Mesendoderm (in vitro differentiated cells): ENCODE data around the gene CFAP99.

Experiments
- DNase-seq: peaks from one replicate; pipeline ENCODE4 v3.0.0; 2013
- H2AK5ac ChIP-seq: 2 replicates; pipeline ENCODE4 v1.6.1; 2013; ENCODE audit warnings: low read length, inconsistent platforms
- H2BK120ac ChIP-seq: 2 replicates; pipeline ENCODE4 v1.6.1; 2013; ENCODE audit warnings: low read depth, mild to moderate bottlenecking, low read length, moderate library complexity, mixed read lengths
- H2BK15ac ChIP-seq: replicated peaks from 2 replicates; pipeline ENCODE4 v1.6.1; 2013; ENCODE audit warnings: low read depth, mild to moderate bottlenecking, moderate library complexity
- H2BK5ac ChIP-seq: 2 replicates; pipeline ENCODE4 v1.6.1; 2013; ENCODE audit warnings: low read length, inconsistent platforms
- H3K18ac ChIP-seq: 2 replicates; pipeline ENCODE4 v1.6.1; 2013; ENCODE audit warnings: mild to moderate bottlenecking, low read length, mixed read lengths
- H3K23ac ChIP-seq: one replicate; pipeline ENCODE4 v1.6.1; 2013; ENCODE audit warnings: low read length
- H3K27ac ChIP-seq: 2 replicates; pipeline ENCODE4 v1.5.1; 2013; ENCODE audit warnings: low read depth, mild to moderate bottlenecking, inconsistent platforms, low read length, moderate library complexity
- H3K27me3 ChIP-seq: 2 replicates; pipeline ENCODE4 v1.6.1; 2013; ENCODE audit warnings: low read length, control low read depth, mild to moderate bottlenecking, inconsistent platforms; ENCODE audit not compliant: insufficient read depth, poor library complexity
- H3K36me3 ChIP-seq: 2 replicates; pipeline ENCODE4 v1.6.1; 2013; ENCODE audit warnings: low read length, inconsistent platforms; ENCODE audit not compliant: control insufficient read depth, insufficient read depth
- H3K4ac ChIP-seq: one replicate; pipeline ENCODE4 v1.6.1; 2013; ENCODE audit warnings: low read depth, mild to moderate bottlenecking, low read length, moderate library complexity
- H3K4me1 ChIP-seq: 2 replicates; pipeline ENCODE4 v1.6.1; 2013; ENCODE audit warnings: low read depth, low read length, inconsistent platforms; ENCODE audit not compliant: control insufficient read depth
- H3K4me2 ChIP-seq: 2 replicates; pipeline ENCODE4 v1.6.1; 2013; ENCODE audit warnings: low read length
- H3K4me3 ChIP-seq: 2 replicates; pipeline ENCODE4 v1.5.1; 2013; ENCODE audit warnings: mild to moderate bottlenecking, low read length
- H3K56ac ChIP-seq: one replicate; pipeline ENCODE4 v1.6.1; 2013; ENCODE audit warnings: low read length
- H3K79me1 ChIP-seq: 2 replicates; pipeline ENCODE4 v1.6.1; 2013; ENCODE audit warnings: low read length, inconsistent platforms
- H3K79me2 ChIP-seq: 2 replicates; pipeline ENCODE4 v1.6.1; 2013; ENCODE audit warnings: mild to moderate bottlenecking, low read length; ENCODE audit not compliant: control insufficient read depth, insufficient read depth
- H3K9ac ChIP-seq: 2 replicates; pipeline ENCODE4 v1.6.1; 2013; ENCODE audit warnings: low read length, inconsistent platforms
- H4K5ac ChIP-seq: one replicate; pipeline ENCODE4 v1.6.1; 2013; ENCODE audit warnings: low read length
- H4K8ac ChIP-seq: one replicate; pipeline ENCODE4 v1.6.1; 2013; ENCODE audit warnings: low read depth, mild to moderate bottlenecking, control low read depth, low read length, moderate library complexity
- WGBS: extraction: QIAGEN DNeasy Blood & Tissue Kit; methylation state at CpG from one replicate; pipeline ENCODE4 v1.1.7; 2013; ENCODE audit warnings: low lambda C conversion rate, missing lambda C conversion rate; ENCODE audit not compliant: insufficient coverage; ENCODE audit errors: extremely low coverage; 5-methylcytosine and 5-hydroxymethylcytosine counted together

The CFAP99 gene

DNA sequence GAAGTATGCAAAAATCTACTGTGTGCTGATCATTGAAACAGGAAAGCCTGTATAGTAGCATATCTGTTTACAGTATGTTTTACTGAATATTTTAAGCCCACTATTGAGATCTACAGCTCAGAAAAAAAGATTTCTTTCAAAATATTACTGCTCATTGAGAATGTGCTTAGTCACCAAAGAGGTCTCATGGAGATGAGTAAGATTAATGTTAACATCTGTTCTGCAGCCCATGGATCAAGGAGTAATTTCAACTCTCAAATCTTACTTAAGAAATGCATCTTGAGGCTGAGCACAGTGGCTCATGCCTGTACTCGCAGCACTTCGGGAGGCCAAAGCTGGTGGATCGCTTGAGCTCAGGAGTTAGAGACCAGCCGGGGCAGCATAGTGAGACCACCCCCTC is 53.4 kb downstream of the CFAP99 start:
- no peak overlapping the region for H4K5ac ChIP-seq
- WGBS: no CpG with 5 or more reads among the region's 4 CpGs
- no peaks in the 10 kb centered on the region for H3K4me1 ChIP-seq
- no peak overlapping the region for H3K23ac ChIP-seq
- no peak overlapping the region for H2BK120ac ChIP-seq
- no peak for DNase-seq
- no peak overlapping the region for H2BK15ac ChIP-seq
- no peak overlapping the region for H3K18ac ChIP-seq
- no peak overlapping the region for H3K4ac ChIP-seq
- no peak overlapping the region for H4K8ac ChIP-seq
- H2AK5ac ChIP-seq: no peak overlapping the region
- no peaks in the 10 kb centered on the region for H3K79me1 ChIP-seq
- H3K36me3 ChIP-seq: peaks cover 3% of the 10 kb centered on the region
- H3K4me3 ChIP-seq: no peak overlapping the region
- H3K4me2 ChIP-seq: no peak overlapping the region
- no peaks in the 10 kb centered on the region for H3K27me3 ChIP-seq
- H3K9ac ChIP-seq: no peak overlapping the region
- H3K56ac ChIP-seq: no peak overlapping the region
- H2BK5ac ChIP-seq: no peak overlapping the region
- H3K79me2 ChIP-seq: peaks cover 84% of the 10 kb centered on the region
- H3K27ac ChIP-seq: no peak overlapping the region

DNA sequence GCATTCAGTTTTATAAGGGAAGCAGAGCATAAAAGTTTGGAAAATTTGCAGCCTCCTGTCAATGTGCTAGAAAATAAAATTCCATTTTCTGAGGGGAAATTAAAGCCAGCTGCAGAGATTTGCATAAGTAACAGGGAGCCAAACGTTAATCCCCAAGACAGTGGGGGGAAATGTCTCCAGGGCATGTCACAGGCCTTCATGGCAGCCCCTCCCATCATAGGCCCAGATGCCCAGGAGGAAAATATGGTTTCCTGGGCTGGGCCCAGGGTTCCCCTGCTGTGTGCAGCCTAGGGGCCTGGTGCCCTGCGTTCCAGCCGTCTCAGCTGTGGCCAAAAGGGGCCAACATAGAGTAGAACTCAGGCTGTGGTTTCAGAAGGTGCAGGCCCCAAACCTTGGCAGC is 59.5 kb downstream of the CFAP99 start:
- no peak overlapping the region for H2BK15ac ChIP-seq
- no peak overlapping the region for H3K56ac ChIP-seq
- H3K4ac ChIP-seq: no peak overlapping the region
- no peaks in the 10 kb centered on the region for H3K27me3 ChIP-seq
- no peak overlapping the region for H2AK5ac ChIP-seq
- no peak overlapping the region for H4K5ac ChIP-seq
- peaks cover 10% of the 10 kb centered on the region for H3K4me1 ChIP-seq
- no peak overlapping the region for H2BK5ac ChIP-seq
- WGBS: no CpG with 5 or more reads among the region's 3 CpGs
- no peak overlapping the region for H3K18ac ChIP-seq
- H3K79me1 ChIP-seq: peaks cover 6% of the 10 kb centered on the region
- no peak overlapping the region for H3K9ac ChIP-seq
- no peak for DNase-seq
- H2BK120ac ChIP-seq: no peak overlapping the region
- no peak overlapping the region for H3K4me3 ChIP-seq
- no peak overlapping the region for H4K8ac ChIP-seq
- H3K79me2 ChIP-seq: peaks cover 97% of the 10 kb centered on the region
- H3K4me2 ChIP-seq: no peak overlapping the region
- no peak overlapping the region for H3K27ac ChIP-seq
- no peak overlapping the region for H3K23ac ChIP-seq
- H3K36me3 ChIP-seq: no peaks in the 10 kb centered on the region

DNA sequence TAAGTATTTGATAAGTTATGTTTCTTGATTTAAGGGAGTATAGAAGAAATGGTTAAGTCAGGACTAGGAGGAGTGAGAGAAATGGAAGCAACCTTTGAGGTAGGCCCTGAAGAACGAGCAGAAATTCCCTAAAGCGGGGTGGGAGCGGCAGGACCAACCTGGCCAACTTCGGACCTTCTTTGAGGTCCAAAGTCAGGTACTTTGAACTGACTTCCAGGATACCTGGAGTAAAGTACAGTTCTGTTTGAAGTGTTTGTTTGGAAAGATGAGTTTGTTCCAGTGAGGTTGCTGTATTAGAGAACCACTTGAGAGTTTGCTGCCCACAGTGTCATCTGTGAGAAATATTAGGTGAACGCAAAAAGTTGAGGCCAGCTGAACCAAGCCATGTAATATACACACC is 61.9 kb downstream of the CFAP99 start:
- peaks cover 16% of the 10 kb centered on the region for H3K4me1 ChIP-seq
- H4K8ac ChIP-seq: no peak overlapping the region
- WGBS: no CpG with 5 or more reads among the region's 5 CpGs
- H3K18ac ChIP-seq: no peak overlapping the region
- H3K4ac ChIP-seq: no peak overlapping the region
- no peak overlapping the region for H3K9ac ChIP-seq
- no peak overlapping the region for H3K56ac ChIP-seq
- no peak overlapping the region for H3K27ac ChIP-seq
- no peak overlapping the region for H2BK5ac ChIP-seq
- H4K5ac ChIP-seq: no peak overlapping the region
- no peak for DNase-seq
- H3K79me1 ChIP-seq: peaks cover 12% of the 10 kb centered on the region
- H3K79me2 ChIP-seq: peaks cover 97% of the 10 kb centered on the region
- H3K36me3 ChIP-seq: no peaks in the 10 kb centered on the region
- H2BK120ac ChIP-seq: no peak overlapping the region
- no peak overlapping the region for H3K23ac ChIP-seq
- no peak overlapping the region for H2AK5ac ChIP-seq
- H3K4me2 ChIP-seq: no peak overlapping the region
- no peak overlapping the region for H3K4me3 ChIP-seq
- H3K27me3 ChIP-seq: no peaks in the 10 kb centered on the region
- no peak overlapping the region for H2BK15ac ChIP-seq

DNA sequence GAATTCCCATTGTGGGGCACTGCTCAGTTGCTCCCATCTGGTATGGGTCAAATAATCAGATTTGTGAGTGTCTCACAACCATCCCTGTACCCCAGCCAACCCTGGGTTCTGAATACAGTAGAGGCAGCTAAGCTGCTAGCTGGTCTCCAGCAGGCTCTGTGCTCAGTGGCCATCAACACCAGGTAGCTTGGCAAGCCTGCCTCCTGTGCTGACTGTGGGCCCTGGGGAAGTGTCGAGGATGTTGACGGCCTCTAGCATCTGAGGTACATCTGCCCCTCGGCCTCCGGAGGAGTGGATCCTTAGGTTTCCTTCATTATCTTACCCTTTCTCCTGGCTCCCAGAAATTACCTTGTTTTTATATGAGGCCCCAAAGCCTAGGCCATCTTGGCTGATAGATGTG is 63.4 kb downstream of the CFAP99 start:
- H3K36me3 ChIP-seq: no peaks in the 10 kb centered on the region
- no peak overlapping the region for H3K18ac ChIP-seq
- no peak overlapping the region for H4K5ac ChIP-seq
- no peak overlapping the region for H3K56ac ChIP-seq
- H3K79me2 ChIP-seq: peaks cover 97% of the 10 kb centered on the region
- no peak overlapping the region for H3K27ac ChIP-seq
- no peak overlapping the region for H2BK15ac ChIP-seq
- H3K9ac ChIP-seq: no peak overlapping the region
- H3K4ac ChIP-seq: no peak overlapping the region
- H2AK5ac ChIP-seq: no peak overlapping the region
- H3K27me3 ChIP-seq: no peaks in the 10 kb centered on the region
- no peak overlapping the region for H2BK120ac ChIP-seq
- H3K4me1 ChIP-seq: peaks cover 16% of the 10 kb centered on the region
- no peak overlapping the region for H2BK5ac ChIP-seq
- peaks cover 17% of the 10 kb centered on the region for H3K79me1 ChIP-seq
- no peak overlapping the region for H4K8ac ChIP-seq
- H3K4me2 ChIP-seq: no peak overlapping the region
- no peak overlapping the region for H3K4me3 ChIP-seq
- no CpG with 5 or more reads among the region's 4 CpGs for WGBS
- H3K23ac ChIP-seq: peak overlapping the region; percentile 52
- DNase-seq: no peak

DNA sequence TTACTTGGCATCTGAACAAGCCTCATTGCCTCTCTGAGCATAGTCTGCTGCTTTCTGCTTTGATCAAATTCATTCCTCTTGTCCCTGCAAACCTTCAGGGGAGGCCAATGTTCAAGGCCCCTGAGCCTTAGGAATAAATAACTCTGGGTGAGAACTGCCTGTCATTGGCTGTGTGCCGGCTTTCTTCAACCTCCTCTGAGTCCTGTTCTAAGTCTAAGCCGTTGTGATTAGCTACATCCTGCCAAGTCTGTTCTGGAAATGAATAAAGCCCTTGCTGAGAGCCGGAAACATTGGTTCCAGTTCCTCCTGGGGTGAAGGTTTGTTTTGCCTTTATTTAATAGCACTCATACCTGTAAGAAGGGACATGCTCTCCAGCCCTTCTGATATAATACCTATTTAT is 63.9 kb downstream of the CFAP99 start:
- no peak overlapping the region for H3K18ac ChIP-seq
- H3K27me3 ChIP-seq: no peaks in the 10 kb centered on the region
- H3K56ac ChIP-seq: no peak overlapping the region
- no peak overlapping the region for H3K23ac ChIP-seq
- H3K9ac ChIP-seq: no peak overlapping the region
- H3K27ac ChIP-seq: no peak overlapping the region
- no peak overlapping the region for H3K4ac ChIP-seq
- peaks cover 14% of the 10 kb centered on the region for H3K4me1 ChIP-seq
- H2AK5ac ChIP-seq: no peak overlapping the region
- H4K8ac ChIP-seq: no peak overlapping the region
- DNase-seq: no peak
- H2BK15ac ChIP-seq: no peak overlapping the region
- no peak overlapping the region for H4K5ac ChIP-seq
- no peak overlapping the region for H3K4me2 ChIP-seq
- no CpG with 5 or more reads among the region's 3 CpGs for WGBS
- no peak overlapping the region for H2BK120ac ChIP-seq
- H3K4me3 ChIP-seq: no peak overlapping the region
- H2BK5ac ChIP-seq: no peak overlapping the region
- H3K79me2 ChIP-seq: peaks cover 96% of the 10 kb centered on the region
- H3K79me1 ChIP-seq: peaks cover 17% of the 10 kb centered on the region
- H3K36me3 ChIP-seq: no peaks in the 10 kb centered on the region

DNA sequence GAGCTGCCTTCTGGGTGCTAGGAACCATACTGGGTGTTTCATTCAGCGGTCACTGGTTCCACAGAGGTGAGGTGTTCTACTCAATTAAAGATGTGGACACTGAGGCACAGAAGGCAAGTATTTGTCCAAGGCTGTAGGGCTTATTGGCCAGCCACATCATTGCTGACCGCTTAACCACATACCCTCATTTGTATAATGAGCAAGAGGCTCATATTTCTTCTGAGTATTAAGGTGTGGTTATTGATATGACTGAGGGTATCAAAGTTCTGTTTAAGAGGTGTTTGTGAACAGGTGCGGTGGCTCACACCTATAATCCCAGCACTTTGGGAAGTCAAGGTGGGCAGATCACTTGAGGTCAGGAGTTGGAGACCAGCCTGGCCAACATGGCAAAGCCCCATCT is 64.5 kb downstream of the CFAP99 start:
- H4K5ac ChIP-seq: no peak overlapping the region
- H3K27ac ChIP-seq: no peak overlapping the region
- no peak overlapping the region for H2BK15ac ChIP-seq
- H3K4me1 ChIP-seq: peaks cover 13% of the 10 kb centered on the region
- H2BK120ac ChIP-seq: no peak overlapping the region
- peaks cover 95% of the 10 kb centered on the region for H3K79me2 ChIP-seq
- no peak overlapping the region for H3K18ac ChIP-seq
- no peak overlapping the region for H3K23ac ChIP-seq
- H2AK5ac ChIP-seq: no peak overlapping the region
- no peak overlapping the region for H3K56ac ChIP-seq
- peaks cover 17% of the 10 kb centered on the region for H3K79me1 ChIP-seq
- DNase-seq: no peak
- H3K9ac ChIP-seq: no peak overlapping the region
- H3K4me3 ChIP-seq: no peak overlapping the region
- no peaks in the 10 kb centered on the region for H3K27me3 ChIP-seq
- no peak overlapping the region for H3K4ac ChIP-seq
- H3K4me2 ChIP-seq: no peak overlapping the region
- H2BK5ac ChIP-seq: no peak overlapping the region
- no peak overlapping the region for H4K8ac ChIP-seq
- WGBS: no CpG with 5 or more reads among the region's 3 CpGs
- H3K36me3 ChIP-seq: no peaks in the 10 kb centered on the region
